Endodermal cell (in vitro differentiated cells): ENCODE data around the gene DTWD2. TPM values are rescaled to one million over a fixed set of nuclear protein-coding genes. Genes with fewer than 3 reads are reported as not detected.

Experiments used
- DNase-seq: peaks from one replicate; pipeline ENCODE4 v3.0.0-alpha.2; 2017
- H3K27ac ChIP-seq: 2 replicates; pipeline ENCODE4 v1.5.1; 2013; ENCODE audit warnings: mild to moderate bottlenecking, low read depth, low read length, moderate library complexity
- H3K27me3 ChIP-seq: 2 replicates; pipeline ENCODE4 v1.6.1; 2013; ENCODE audit warnings: mild to moderate bottlenecking, low read length, moderate library complexity; ENCODE audit not compliant: insufficient read depth, control insufficient read depth, poor library complexity, severe bottlenecking
- H3K36me3 ChIP-seq: 2 replicates; pipeline ENCODE4 v1.7.0; 2013; ENCODE audit warnings: mild to moderate bottlenecking, low read length, moderate library complexity; ENCODE audit not compliant: control insufficient read depth, insufficient read depth
- H3K4me1 ChIP-seq: one replicate; pipeline ENCODE4 v1.7.0; 2013; ENCODE audit warnings: low read length; ENCODE audit not compliant: control insufficient read depth, insufficient read depth
- H3K4me3 ChIP-seq: 2 replicates; pipeline ENCODE4 v1.5.1; 2013; ENCODE audit warnings: mild to moderate bottlenecking, low read length, moderate library complexity
- H3K9ac ChIP-seq: 2 replicates; pipeline ENCODE4 v1.6.1; 2013; ENCODE audit warnings: mild to moderate bottlenecking, low read length, moderate library complexity; ENCODE audit not compliant: poor library complexity, severe bottlenecking; ENCODE audit errors: extremely low read depth
- H3K9me3 ChIP-seq: 2 replicates; pipeline ENCODE4 v1.6.1; 2013; ENCODE audit warnings: mild to moderate bottlenecking, low read length, moderate library complexity; ENCODE audit not compliant: control insufficient read depth
- H3K27ac Mint-ChIP-seq: 2 replicates; pipeline ENCODE4 v1.8.0; 2020; ENCODE audit warnings: mixed read lengths
- H3K27me3 Mint-ChIP-seq: 2 replicates; pipeline ENCODE4 v1.8.0; 2021; ENCODE audit warnings: mild to moderate bottlenecking, mixed read lengths; ENCODE audit not compliant: insufficient read depth
- H3K36me3 Mint-ChIP-seq: 2 replicates; pipeline ENCODE4 v1.8.0; 2020; ENCODE audit warnings: low read depth, mixed read lengths
- H3K4me1 Mint-ChIP-seq: 2 replicates; pipeline ENCODE4 v1.8.0; 2020; ENCODE audit warnings: mixed read lengths
- H3K4me3 Mint-ChIP-seq: 2 replicates; pipeline ENCODE4 v1.8.0; 2020; ENCODE audit warnings: mild to moderate bottlenecking, moderate library complexity, mixed read lengths
- H3K9me3 Mint-ChIP-seq: 2 replicates; pipeline ENCODE4 v1.8.0; 2020; ENCODE audit warnings: mild to moderate bottlenecking, mixed read lengths
- CTCF ChIP-seq: fragments of 200-600 bp; sonication (generic); conservative IDR thresholded peaks from 2 replicates; pipeline ENCODE4 v1.5.0; 2021; ENCODE audit warnings: antibody characterized with exemption, mild to moderate bottlenecking
- WGBS, 2 experiments: methylation state at CpG; one replicate each; pipeline versions ENCODE4 v1.1.5 to v1.1.7; 2013; ENCODE audit warnings: missing lambda C conversion rate in 2 of 2, mixed read lengths in 1 of 2; ENCODE audit not compliant: insufficient coverage in 1 of 2, insufficient read length in 1 of 2; 5-methylcytosine and 5-hydroxymethylcytosine counted together
- total RNA-seq, 2 donors: library from RNA; stranded (reverse); fragmentation: NEBNext Ultra II Directional in 1 of 2; extraction: Animal tissue kit (Norgen Biotek cat#: 25700) in 1 of 2; gene quantifications; 2 replicates in 1 of 2; 3 replicates in 1 of 2; pipeline ENCODE4 v1.2.1, GENCODE V29; 2021

DTWD2 gene
- total RNA-seq, 2 donors from 2014 or later = 15.2 to 34.9 TPM

DNA sequence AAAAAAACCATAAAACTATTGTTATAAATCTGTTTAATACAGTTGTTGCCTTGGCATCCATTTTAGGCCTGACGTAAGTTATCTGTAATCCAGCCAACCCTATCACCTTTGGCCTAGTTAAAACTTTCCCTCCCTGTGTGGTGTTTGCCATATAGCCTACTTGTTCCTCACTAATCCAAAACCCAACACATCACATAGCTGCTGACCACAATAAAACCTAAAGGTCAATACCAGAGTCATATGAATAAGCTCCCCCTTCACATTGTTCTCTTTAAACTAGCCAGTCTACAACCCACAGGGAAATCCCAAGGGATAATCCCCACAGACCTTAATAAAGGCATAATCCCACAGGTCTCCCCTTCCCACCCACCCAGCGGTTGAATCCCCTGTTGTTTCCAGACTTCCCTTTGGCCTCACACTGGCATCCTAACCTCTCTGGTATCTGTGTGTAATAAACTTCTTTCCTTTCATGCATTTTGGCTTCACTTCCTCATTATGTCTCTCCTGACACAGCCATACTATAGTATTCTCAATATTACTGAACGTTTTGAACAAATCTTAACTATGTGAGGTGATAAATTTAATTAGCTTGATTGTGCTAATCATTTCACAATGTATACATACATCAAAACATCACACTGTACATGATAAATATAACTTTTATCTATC is 50.8 kb downstream of the DTWD2 start:
- Histone ChIP-seq H3K36me3 (peaks cover 72% of the 10 kb centered on the region), H3K27ac (no peak overlapping the region), H3K4me3 (no peak overlapping the region), H3K27me3 (no peaks in the 10 kb centered on the region), H3K4me1 (no peaks in the 10 kb centered on the region), H3K9me3 (peaks cover 18% of the 10 kb centered on the region), H3K9ac (no peak overlapping the region)
- no peak for DNase-seq
- Mint-ChIP-seq H3K4me1 (peaks cover 11% of the 10 kb centered on the region), H3K4me3 (no peak overlapping the region), H3K27ac (peak overlapping the region; percentile 32), H3K9me3 (peaks cover 14% of the 10 kb centered on the region), H3K27me3 (no peaks in the 10 kb centered on the region), H3K36me3 (peaks cover 85% of the 10 kb centered on the region)
- no peak for TF ChIP-seq CTCF
- 83% methylated on average over 2 of the region's 3 CpGs; no CpG with 5 or more reads in 1 of the 2 experiments for WGBS, 2 experiments

DNA sequence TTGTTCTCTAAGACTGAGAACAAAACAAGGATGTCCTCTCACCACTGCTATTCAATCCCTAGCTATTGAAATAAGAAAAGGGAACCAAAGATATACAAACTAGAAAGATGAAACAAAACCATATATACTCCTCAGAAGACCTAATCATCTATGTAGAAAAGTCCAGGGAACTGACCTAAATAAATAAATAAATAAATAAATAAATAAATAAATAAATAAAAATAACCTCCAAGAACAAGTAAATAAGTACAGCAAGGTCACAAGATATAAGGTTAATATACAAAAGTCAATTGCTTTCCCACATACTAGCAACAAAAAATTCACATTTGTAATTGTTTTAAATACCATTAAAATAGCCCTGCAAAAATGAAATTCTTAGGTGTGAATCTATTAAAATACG is 54.6 kb downstream of the DTWD2 start:
- H3K27ac ChIP-seq = no peak overlapping the region
- Mint-ChIP-seq H3K36me3 (peaks cover 88% of the 10 kb centered on the region), H3K4me1 (peaks cover 10% of the 10 kb centered on the region), H3K27ac (no peak overlapping the region), H3K9me3 (peaks cover 33% of the 10 kb centered on the region), H3K27me3 (no peaks in the 10 kb centered on the region), H3K4me3 (no peak overlapping the region)
- WGBS, 2 experiments = 100% methylated on average over 1 of the region's 1 CpG
- no peak for DNase-seq
- no peak overlapping the region for H3K9ac ChIP-seq
- H3K36me3 ChIP-seq = peaks cover 82% of the 10 kb centered on the region
- no peak for TF ChIP-seq CTCF
- H3K4me3 ChIP-seq = no peak overlapping the region
- H3K4me1 ChIP-seq = peaks cover 4% of the 10 kb centered on the region
- H3K27me3 ChIP-seq = no peaks in the 10 kb centered on the region
- peaks cover 36% of the 10 kb centered on the region for H3K9me3 ChIP-seq

DNA sequence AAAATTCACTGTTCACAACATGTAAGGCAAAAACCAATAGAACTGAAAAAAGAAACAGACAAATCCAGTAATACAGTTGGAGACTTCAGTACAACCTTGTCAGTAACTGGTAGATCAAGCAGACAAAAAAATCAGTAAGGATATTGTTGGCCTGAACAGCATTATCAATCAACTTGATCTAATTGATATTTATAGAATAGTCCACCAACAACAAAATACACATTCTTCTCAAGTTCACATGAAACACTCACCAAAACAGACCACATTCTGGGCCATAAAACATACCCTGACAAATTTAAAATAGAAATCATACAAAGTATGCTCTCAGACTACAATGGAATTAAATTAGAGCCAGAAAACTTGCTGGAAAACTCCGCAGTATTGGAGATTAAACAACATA is 56.8 kb downstream of the DTWD2 start:
- H3K4me3 Mint-ChIP-seq = no peak overlapping the region
- no peak overlapping the region for H3K27ac Mint-ChIP-seq
- H3K27me3 Mint-ChIP-seq = no peaks in the 10 kb centered on the region
- no peak for DNase-seq
- no peak for TF ChIP-seq CTCF
- H3K27ac ChIP-seq = no peak overlapping the region
- WGBS, 2 experiments = 96 to 100% methylated on average over 1 of the region's 1 CpG
- no peak overlapping the region for H3K9ac ChIP-seq
- H3K27me3 ChIP-seq = no peaks in the 10 kb centered on the region
- peaks cover 42% of the 10 kb centered on the region for H3K9me3 ChIP-seq
- peaks cover 80% of the 10 kb centered on the region for H3K36me3 Mint-ChIP-seq
- H3K36me3 ChIP-seq = peaks cover 87% of the 10 kb centered on the region
- H3K4me1 Mint-ChIP-seq = peaks cover 5% of the 10 kb centered on the region
- H3K4me1 ChIP-seq = peaks cover 4% of the 10 kb centered on the region
- peaks cover 33% of the 10 kb centered on the region for H3K9me3 Mint-ChIP-seq
- H3K4me3 ChIP-seq = peak overlapping the region; percentile 30
